HG02571 (cell line): ENCODE data around the gene ANK3.

Experiments used
- ATAC-seq: cut with Tn5 transposase; IDR thresholded peaks from one replicate; pipeline ENCODE4 v1.9.1; 2021; ENCODE audit warnings: mild to moderate bottlenecking, moderate library complexity; ENCODE audit not compliant: unreplicated experiment

The ANK3 gene

GRCh38 chr10:60236869-60237524 is 152.7 kb downstream of the ANK3 start:
- ATAC-seq, result peak; percentile 97

GRCh38 chr10:60235001-60235400 is 154.7 kb downstream of the ANK3 start:
- ATAC-seq, result no peak

GRCh38 chr10:60234551-60234950 is 155.1 kb downstream of the ANK3 start:
- ATAC-seq, result no peak

GRCh38 chr10:60230892-60231291 is 158.8 kb downstream of the ANK3 start:
- ATAC-seq, result no peak

GRCh38 chr10:60224066-60224705 is 165.5 kb downstream of the ANK3 start:
- no peak for ATAC-seq

- ATAC-seq, result no peak
Measured at GRCh38 chr10:60222047-60222446, 167.6 kb downstream of the ANK3 start.

GRCh38 chr10:60212195-60212594 is 177.5 kb downstream of the ANK3 start:
- ATAC-seq, result no peak

- ATAC-seq, result no peak
Measured at GRCh38 chr10:60209874-60210570, 179.7 kb downstream of the ANK3 start.

- ATAC-seq, result no peak
Measured at GRCh38 chr10:60208676-60209269, 180.9 kb downstream of the ANK3 start.

GRCh38 chr10:60207894-60208293 is 181.8 kb downstream of the ANK3 start:
- no peak for ATAC-seq

- ATAC-seq, result no peak
Measured at GRCh38 chr10:60206735-60207134, 182.9 kb downstream of the ANK3 start.

GRCh38 chr10:60205741-60206140 is 183.9 kb downstream of the ANK3 start:
- ATAC-seq, result no peak

GRCh38 chr10:60203993-60204618 is 185.6 kb downstream of the ANK3 start:
- ATAC-seq, result no peak

- ATAC-seq, result no peak
Measured at GRCh38 chr10:60200682-60201053, 189.0 kb downstream of the ANK3 start.

- no peak for ATAC-seq
Measured at GRCh38 chr10:60200012-60200681, 189.5 kb downstream of the ANK3 start.

GRCh38 chr10:60197206-60197605 is 192.5 kb downstream of the ANK3 start:
- ATAC-seq, result no peak

GRCh38 chr10:60194421-60194820 is 195.3 kb downstream of the ANK3 start:
- no peak for ATAC-seq

GRCh38 chr10:60192946-60193345 is 196.7 kb downstream of the ANK3 start:
- no peak for ATAC-seq

GRCh38 chr10:60189861-60190475 is 199.7 kb downstream of the ANK3 start:
- no peak for ATAC-seq

- no peak for ATAC-seq
Measured at GRCh38 chr10:60188548-60188947, 201.1 kb downstream of the ANK3 start.
